ENCODE results near the gene PLEKHM3. TPM values are rescaled to one million over a fixed set of nuclear protein-coding genes. Genes with fewer than 3 reads are reported as not detected.

Gene PLEKHM3
- total RNA-seq, 1 experiment from 2014 or later, result 6.5 TPM

DNA sequence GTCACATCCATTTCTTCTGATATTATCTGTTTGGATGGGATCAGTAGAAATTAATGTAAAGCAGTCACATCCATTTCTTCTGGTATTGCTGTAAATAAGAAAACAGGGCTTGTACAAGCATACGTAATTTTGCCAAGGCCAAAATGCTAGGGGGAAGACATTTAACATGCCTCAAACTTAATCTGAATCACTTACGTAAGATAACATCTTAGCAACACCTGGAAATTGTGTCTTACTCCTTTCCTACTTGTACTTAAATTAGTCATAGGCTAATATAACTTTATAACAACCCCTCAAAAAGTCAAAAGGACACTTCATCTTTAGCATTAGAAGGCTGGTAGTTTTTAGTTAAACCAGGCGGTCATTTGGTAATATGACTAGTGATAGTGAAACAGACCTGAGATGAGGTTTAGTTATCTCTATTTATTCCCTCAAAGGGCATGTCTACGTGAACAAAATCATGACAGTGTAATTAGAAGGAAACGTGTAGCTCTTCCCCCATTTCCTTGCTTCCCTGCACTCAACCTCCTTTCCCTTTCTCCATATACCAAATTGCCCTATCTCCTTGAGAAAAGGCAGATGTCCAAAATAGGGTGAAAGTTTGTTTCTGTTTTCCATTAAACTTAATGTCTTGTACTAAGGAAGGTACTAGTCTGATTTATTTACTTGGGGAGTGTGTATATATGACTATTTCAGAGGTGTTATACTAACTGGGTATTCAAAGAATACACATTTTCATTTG lies 156.3 kb downstream of the PLEKHM3 start:
- Histone ChIP-seq H3K4me3 (ENCODE audit: low read depth, low read length, poor library complexity, severe bottlenecking) (no peak overlapping the region), H3K27ac (ENCODE audit: low read depth, low read length, poor library complexity, severe bottlenecking) (no peak overlapping the region), H3K36me3 (ENCODE audit: insufficient read depth, low read length, poor library complexity, severe bottlenecking) (no peaks in the 10 kb centered on the region), H3K4me1 (ENCODE audit: insufficient read depth, low read length, poor library complexity, severe bottlenecking) (no peaks in the 10 kb centered on the region), H3K27me3 (replicated peaks; ENCODE audit: insufficient read depth, low read depth, low read length, poor library complexity) (no peaks in the 10 kb centered on the region), H3K9me3 (ENCODE audit: low read depth, low read length, poor library complexity, severe bottlenecking) (no peaks in the 10 kb centered on the region)
- intact Hi-C loops (cut with micrococcal nuclease; ENCODE audit: unreplicated experiment), result no loop called here
- DNase-seq (ENCODE audit: low spot score), result no peak
- ChIA-PET POLR2A (ENCODE audit: low non-redundant PET) (no interaction called here), CTCF (no interaction called here)
- no peak for TF ChIP-seq EZH2 (IDR thresholded peaks at IDR 0.05; ENCODE audit: borderline replicate concordance, low read depth, low read length, poor library complexity, severe bottlenecking)
- TF ChIP-seq, protein P1, sequence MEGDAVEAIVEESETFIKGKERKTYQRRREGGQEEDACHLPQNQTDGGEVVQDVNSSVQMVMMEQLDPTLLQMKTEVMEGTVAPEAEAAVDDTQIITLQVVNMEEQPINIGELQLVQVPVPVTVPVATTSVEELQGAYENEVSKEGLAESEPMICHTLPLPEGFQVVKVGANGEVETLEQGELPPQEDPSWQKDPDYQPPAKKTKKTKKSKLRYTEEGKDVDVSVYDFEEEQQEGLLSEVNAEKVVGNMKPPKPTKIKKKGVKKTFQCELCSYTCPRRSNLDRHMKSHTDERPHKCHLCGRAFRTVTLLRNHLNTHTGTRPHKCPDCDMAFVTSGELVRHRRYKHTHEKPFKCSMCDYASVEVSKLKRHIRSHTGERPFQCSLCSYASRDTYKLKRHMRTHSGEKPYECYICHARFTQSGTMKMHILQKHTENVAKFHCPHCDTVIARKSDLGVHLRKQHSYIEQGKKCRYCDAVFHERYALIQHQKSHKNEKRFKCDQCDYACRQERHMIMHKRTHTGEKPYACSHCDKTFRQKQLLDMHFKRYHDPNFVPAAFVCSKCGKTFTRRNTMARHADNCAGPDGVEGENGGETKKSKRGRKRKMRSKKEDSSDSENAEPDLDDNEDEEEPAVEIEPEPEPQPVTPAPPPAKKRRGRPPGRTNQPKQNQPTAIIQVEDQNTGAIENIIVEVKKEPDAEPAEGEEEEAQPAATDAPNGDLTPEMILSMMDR (conservative IDR thresholded peaks at IDR 0.05; ENCODE audit: low read depth, low read length), result no peak
- BruUV-seq (replicated peaks), result no TSS peak

DNA sequence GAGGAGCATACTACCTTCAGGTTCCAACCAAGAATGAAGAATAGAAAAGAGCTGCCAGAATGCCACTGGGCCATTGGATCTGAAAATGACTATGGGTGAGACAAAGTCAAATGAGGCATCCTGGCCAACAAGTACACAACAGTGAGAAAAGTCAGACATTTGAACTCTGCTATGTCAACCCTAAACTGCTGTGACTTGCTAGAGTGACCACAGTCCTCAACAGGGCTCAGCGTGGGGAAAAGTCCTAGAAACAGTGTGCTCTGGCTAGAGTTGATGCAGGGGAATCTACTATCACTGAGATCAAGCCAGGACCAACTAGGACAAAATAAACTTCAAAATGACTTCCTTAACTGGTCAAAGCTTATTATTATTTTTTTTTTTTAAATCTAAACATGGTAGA lies 157.4 kb downstream of the PLEKHM3 start:
- CTCF ChIA-PET, result no interaction called here
- H3K4me1 ChIP-seq (ENCODE audit: insufficient read depth, low read length, poor library complexity, severe bottlenecking), result no peaks in the 10 kb centered on the region
- no peaks in the 10 kb centered on the region for H3K27me3 ChIP-seq (replicated peaks; ENCODE audit: insufficient read depth, low read depth, low read length, poor library complexity)
- H3K4me3 ChIP-seq (ENCODE audit: low read depth, low read length, poor library complexity, severe bottlenecking), result no peak overlapping the region
- TF ChIP-seq EZH2 (IDR thresholded peaks at IDR 0.05; ENCODE audit: borderline replicate concordance, low read depth, low read length, poor library complexity, severe bottlenecking), result no peak
- TF ChIP-seq, protein P1 (conservative IDR thresholded peaks at IDR 0.05; ENCODE audit: low read depth, low read length), result no peak
- H3K36me3 ChIP-seq (ENCODE audit: insufficient read depth, low read length, poor library complexity, severe bottlenecking), result no peaks in the 10 kb centered on the region
- no peak for DNase-seq (ENCODE audit: low spot score)
- H3K9me3 ChIP-seq (ENCODE audit: low read depth, low read length, poor library complexity, severe bottlenecking), result no peaks in the 10 kb centered on the region
- POLR2A ChIA-PET (ENCODE audit: low non-redundant PET), result no interaction called here
- intact Hi-C loops (cut with micrococcal nuclease; ENCODE audit: unreplicated experiment), result no loop called here
- H3K27ac ChIP-seq (ENCODE audit: low read depth, low read length, poor library complexity, severe bottlenecking), result no peak overlapping the region
- BruUV-seq (replicated peaks), result no TSS peak

DNA sequence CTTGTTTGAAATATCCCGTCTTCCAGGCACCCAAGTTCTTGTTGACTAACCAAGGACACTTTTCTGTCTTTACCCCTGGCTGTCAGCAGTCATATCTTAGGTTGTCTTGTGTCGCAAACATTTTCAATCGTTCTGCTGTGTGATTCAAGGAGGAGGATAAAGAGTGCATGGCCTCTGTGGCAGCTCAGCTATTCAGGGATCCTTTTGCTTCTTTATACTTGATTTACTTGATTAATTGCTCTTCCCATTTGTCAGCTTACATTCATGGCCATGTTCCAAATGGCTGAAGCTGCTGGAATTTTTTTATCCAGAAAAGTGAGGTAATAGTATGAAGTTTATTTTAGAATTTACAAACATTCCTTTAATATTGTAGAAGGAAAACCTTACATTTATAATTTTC lies 158.3 kb downstream of the PLEKHM3 start:
- no peaks in the 10 kb centered on the region for H3K9me3 ChIP-seq (ENCODE audit: low read depth, low read length, poor library complexity, severe bottlenecking)
- TF ChIP-seq, protein P1 (conservative IDR thresholded peaks at IDR 0.05; ENCODE audit: low read depth, low read length), result no peak
- TF ChIP-seq EZH2 (IDR thresholded peaks at IDR 0.05; ENCODE audit: borderline replicate concordance, low read depth, low read length, poor library complexity, severe bottlenecking), result no peak
- no peak overlapping the region for H3K4me3 ChIP-seq (ENCODE audit: low read depth, low read length, poor library complexity, severe bottlenecking)
- CTCF ChIA-PET, result no interaction called here
- H3K27me3 ChIP-seq (replicated peaks; ENCODE audit: insufficient read depth, low read depth, low read length, poor library complexity), result no peaks in the 10 kb centered on the region
- DNase-seq (ENCODE audit: low spot score), result no peak
- POLR2A ChIA-PET (ENCODE audit: low non-redundant PET), result no interaction called here
- no TSS peak for BruUV-seq (replicated peaks)
- no peaks in the 10 kb centered on the region for H3K36me3 ChIP-seq (ENCODE audit: insufficient read depth, low read length, poor library complexity, severe bottlenecking)
- intact Hi-C loops (cut with micrococcal nuclease; ENCODE audit: unreplicated experiment), result no loop called here
- H3K27ac ChIP-seq (ENCODE audit: low read depth, low read length, poor library complexity, severe bottlenecking), result no peak overlapping the region
- H3K4me1 ChIP-seq (ENCODE audit: insufficient read depth, low read length, poor library complexity, severe bottlenecking), result no peaks in the 10 kb centered on the region

Data from A673 (cell line).